ENCODE results near the gene SPECC1L.

Gene SPECC1L

GRCh38 chr22:24402460-24403192, 132.0 kb downstream of the SPECC1L start:
- DNase-seq = peak; percentile 28

DNA sequence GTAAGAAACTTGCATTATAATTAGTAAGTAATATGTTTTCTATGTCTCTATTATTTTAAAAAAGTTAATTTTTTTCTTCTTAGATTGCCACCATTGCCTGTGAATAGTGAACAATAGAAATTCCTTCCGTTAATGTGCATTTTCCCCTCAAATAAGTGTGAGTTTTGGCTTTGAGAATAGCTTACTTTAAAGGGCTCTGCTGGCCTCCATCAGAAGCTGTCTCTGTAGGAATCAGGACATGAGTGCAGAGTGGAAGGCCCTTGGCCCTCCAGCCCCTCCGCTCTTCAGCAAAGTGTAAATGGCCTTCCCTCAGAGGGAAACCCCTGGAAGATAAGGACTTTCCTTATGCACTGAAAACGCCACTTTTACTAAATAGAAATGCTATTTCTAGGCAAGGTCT, 132.7 kb downstream of the SPECC1L start:
- no peak for DNase-seq

DNA sequence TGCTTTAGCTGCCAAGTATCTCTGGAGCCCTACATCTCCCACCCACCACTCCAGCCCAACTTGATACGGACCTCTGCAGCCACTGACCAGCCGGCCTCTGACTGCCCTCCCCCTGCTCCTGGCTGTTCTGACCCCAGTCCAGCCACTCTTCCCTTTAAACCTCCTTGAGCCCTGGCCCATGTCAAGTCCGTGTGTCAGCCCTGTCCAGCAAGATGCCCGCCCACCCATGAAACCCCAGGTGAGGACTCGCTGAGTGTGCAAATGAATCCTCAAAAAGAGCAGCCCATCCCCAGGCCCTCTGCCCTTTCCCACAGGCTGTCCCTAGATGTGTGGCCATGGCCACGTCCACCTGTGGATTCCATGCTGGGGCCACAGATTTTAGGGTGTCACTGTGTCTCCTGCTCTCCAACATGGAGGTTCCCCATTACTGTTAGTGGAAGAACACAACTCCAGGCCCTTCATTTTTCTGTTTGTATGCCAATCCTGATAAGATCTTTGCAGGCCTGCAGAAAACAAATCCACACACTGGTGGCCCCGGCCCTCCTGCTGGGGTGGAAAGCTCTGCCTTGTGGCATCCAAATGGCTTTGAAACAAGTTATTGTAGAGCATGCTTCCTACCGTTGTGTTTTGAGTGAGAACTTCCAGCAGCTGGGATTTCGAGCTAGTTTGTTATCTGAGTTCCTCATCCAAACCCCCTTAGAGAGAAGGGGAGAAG, 134.1 kb downstream of the SPECC1L start:
- no peak for DNase-seq

DNA sequence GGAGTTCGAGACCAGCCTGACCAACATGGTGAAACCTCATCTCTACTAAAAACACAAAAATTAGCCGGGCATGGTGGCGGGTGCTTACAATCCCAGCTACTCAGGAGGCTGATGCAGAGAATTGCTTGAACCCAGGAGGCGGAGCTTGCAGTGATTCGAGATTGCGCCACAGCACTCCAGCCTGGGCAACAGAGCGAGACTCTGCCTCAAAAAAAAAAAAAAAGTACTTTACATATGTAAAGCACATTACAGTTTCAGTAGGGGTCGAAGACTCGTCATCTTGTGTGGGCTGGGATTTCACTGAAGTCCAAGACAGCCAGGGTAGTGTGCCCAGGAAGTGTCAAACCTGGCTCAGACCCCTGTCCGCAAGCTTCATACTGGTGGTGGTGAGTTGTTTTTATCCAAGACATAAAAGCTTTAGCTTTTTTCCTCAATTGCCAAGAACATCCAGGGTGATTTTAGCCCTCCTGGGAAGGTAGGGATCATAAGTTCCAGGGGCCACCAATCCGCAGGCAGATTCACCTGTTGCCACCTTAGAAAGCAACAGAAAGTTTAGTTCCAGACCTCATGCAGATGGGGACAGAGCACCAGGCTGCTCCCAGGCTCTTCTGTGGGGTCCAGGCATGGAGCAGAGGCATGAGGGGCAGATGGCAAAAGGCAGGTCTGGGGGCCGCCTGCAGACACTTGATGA, 135.1 kb downstream of the SPECC1L start:
- DNase-seq = no peak

DNA sequence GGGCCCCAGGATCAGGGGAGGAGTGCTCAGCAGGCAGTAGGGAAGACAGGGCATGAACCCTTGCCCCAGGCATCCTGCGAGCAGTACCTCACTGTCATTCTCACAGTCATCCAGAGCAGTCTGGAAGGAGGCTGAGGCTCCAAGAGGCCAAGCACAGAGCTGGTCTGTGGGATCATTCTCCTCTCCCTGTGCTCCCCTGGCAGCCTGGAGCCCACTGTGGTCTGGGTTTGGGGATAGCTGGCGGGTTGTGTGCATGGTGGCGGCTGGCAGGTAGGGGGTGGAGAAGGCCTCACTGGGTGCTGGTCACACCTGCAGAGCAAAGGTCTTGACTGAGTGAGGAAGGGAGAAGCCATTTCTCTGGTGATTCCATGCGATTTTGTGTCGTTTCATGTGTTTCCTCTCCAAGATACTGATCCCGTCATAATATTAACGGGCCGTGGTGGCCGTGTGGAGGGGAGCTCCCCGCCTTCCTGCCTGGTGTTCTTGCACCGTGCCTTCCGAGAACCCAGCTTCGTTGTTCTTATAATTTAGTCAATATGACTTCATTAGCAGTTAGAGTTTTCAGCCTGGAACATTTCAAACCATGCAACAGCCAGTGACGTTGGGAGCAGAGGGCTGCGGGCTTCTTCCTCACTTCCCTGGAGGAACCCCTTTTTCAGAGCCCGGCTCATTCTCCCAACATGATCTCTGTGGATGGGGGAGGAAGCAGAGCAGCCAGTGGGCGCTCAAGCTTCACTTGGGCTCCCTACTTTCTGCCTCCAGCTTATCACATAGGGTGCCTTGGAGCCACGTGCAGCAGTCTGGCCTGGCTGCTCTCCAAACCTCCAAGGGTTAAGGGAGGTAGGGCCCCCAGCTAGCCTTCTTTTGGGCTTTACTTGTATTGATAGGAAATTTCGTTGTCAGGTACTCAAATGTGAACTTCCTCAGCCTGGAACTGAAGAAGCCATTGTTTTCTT, 136.0 kb downstream of the SPECC1L start:
- DNase-seq = no peak

GRCh38 chr22:24407278-24407665, 136.6 kb downstream of the SPECC1L start:
- no peak for DNase-seq

DNA sequence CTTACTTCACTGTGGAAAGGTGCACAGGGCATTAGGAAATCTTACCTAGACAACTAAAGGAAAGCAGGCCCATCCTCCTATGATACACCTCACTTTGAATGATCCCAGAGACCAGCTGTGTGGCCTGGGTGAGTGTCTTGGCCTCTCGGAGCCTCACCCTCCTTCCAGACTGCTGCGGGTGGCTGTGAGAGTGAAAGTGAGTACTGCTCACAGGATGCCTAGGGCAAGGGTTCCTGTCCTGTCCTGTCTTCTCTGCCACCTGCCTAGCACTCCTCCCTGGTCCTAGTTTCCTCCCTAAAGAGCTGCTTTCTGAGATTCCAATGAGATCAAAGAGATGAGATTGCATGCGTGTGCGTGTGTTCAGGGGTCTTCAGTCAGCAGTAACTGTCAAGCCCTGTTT, 137.3 kb downstream of the SPECC1L start:
- no peak for DNase-seq

- no peak for DNase-seq
Measured at GRCh38 chr22:24408630-24409029, 138.0 kb downstream of the SPECC1L start.

- peak; percentile 33 for DNase-seq
Measured at GRCh38 chr22:24409707-24410106, 139.1 kb downstream of the SPECC1L start.

GRCh38 chr22:24410110-24410856, 139.7 kb downstream of the SPECC1L start:
- DNase-seq = peak; percentile 51

DNA sequence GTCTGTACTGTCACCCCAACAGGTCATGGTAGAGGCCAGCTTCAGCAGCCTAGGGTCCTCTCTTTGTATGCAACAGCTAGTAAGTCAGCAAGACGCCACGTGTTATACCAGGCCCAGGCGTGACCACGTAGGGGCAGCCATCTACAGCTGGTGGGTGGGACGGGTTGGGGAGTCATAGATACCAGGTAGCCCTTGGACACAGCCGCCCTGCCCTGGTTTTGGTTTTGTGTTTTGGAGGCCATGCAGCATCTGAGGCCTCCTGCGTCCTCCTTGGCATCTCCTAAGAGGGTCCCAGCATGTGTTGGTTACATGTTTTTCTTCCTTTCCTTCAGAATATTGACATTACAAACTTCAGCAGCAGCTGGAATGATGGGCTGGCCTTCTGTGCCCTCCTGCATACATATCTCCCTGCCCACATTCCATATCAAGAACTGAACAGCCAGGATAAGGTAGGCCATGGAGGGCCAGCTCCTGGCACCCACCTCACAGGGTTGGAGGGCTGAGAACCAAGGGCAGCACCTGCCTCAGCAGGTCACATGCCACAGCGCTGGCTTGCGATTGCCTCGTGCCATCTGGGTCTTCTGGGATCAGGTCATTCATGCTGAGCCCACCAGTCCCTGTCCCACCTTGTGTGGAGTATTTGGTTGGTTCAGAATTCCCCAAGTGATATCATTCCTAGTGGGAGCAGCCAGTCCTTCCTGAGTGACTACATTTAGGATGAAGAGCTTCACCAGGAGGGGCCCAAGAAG, 140.8 kb downstream of the SPECC1L start:
- DNase-seq = no peak

GRCh38 chr22:24412274-24412673, 141.6 kb downstream of the SPECC1L start:
- no peak for DNase-seq

GRCh38 chr22:24413271-24413670, 142.6 kb downstream of the SPECC1L start:
- DNase-seq = no peak

- no peak for DNase-seq
Measured at GRCh38 chr22:24413736-24414385, 143.2 kb downstream of the SPECC1L start.

DNA sequence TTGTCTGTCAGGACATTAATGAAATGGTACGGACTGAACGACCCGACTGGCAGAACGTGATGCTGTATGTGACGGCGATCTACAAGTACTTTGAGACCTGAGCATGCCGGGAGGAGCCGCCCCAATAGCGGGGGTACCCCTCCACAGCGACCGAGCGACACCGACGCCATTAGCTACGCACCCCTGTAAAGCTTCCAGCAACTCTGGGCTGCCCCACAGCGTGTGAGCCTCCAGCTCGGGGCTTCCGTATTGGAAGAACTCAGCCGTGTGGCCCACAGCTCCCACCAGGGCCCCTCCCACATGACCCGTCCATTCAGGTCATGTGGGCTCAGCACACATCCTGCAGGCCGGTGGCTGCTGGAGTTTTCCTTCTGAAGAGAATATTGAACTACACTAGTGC, 143.9 kb downstream of the SPECC1L start:
- DNase-seq = no peak

DNA sequence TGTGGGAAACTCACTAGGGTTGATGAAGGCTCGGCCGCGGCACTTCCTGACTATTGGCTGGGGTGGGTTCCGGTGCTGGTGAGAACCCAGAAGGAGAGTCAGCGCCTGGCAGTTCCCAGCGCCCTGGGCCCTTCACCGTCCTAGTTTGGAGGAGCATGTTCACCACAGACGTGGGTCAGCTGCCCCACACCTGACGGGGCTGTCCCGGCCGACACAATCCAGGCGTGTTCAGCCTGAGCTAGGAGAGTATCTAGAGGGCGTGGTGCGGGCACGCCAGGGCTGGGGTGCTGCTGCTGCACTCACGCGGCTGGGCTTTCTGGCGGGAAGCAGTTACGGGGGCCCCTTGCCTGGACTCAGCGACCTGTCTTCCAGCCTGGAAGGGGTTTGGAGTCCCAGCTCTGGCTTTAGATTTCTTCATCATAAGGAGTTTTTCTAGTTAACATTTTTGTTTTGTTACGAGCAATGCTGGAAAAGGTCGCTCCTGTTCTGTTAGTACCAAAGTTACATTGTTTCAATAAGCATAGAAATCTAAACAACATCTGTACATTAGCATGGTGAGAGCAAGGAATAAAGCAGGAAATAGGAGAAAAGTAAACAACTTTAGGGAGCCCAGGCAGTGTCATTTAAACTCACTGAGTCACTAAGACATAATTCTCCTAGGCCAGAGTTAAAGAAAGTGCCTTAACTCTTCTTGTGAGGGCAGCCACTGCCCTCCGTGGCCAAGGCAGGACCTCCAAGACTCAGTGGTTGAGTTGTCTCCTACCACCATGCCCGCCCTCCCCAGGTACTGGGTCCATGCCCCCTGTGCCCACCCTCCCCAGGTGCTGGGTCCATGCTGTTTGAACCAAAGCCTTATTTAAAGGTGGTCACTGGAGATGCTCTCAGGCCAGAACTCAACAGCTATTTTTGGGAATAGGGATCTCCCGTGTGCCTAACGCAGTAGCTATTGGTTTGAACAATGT, 144.6 kb downstream of the SPECC1L start:
- no peak for DNase-seq

GRCh38 chr22:24416095-24416494, 145.5 kb downstream of the SPECC1L start:
- DNase-seq = no peak

DNA sequence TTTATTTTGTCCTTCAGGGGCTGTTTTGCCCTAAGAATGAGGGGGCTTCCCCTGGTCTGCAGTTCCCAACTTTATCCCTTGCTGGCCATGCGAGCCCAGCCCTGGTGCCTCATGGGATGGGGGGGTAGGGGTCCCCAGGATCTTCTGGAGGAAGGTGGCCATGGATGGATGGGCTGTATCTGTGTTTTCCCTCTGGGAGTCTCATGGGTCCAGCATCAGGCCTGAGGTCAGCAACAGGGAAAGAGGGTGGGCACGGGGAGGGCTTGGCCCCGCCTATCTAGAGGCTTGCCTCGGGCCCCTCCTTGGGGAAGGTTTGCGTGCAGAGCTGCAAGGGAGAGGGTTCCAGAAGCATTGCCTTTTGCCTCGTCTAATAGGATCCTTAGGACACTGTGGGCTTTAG, 146.0 kb downstream of the SPECC1L start:
- no peak for DNase-seq

- no peak for DNase-seq
Measured at GRCh38 chr22:24417200-24417599, 146.6 kb downstream of the SPECC1L start.
